ENCODE measurements around the gene UBE2B. TPM values are rescaled to one million over a fixed set of nuclear protein-coding genes. Genes with fewer than 3 reads are reported as not detected.
"Not testable (repeated sequence)": the region's sequence is repeated elsewhere in the genome, so short reads cannot be mapped to it uniquely, and the experiment has no call there.

Gene UBE2B
- total RNA-seq, 1 donor from 2014 or later: 69.1 TPM

GRCh38 chr5:134374232-134374631, 2.9 kb downstream of the UBE2B start:
- DNase-seq (ENCODE audit: low spot score in 2 of 2, unreplicated experiment in 2 of 2): no peak
- H3K27me3 Mint-ChIP-seq (ENCODE audit: low read depth): no peaks in the 10 kb centered on the region
- TF ChIP-seq CTCF (IDR thresholded peaks at IDR 0.05; ENCODE audit: unreplicated experiment): no peak
- no peaks in the 10 kb centered on the region for H3K9me3 Mint-ChIP-seq
- peaks cover 26% of the 10 kb centered on the region for H3K4me1 Mint-ChIP-seq
- peak overlapping the region; percentile 6 for H3K27ac Mint-ChIP-seq
- peaks cover 15% of the 10 kb centered on the region for H3K36me3 Mint-ChIP-seq
- H3K4me3 Mint-ChIP-seq: no peak overlapping the region

- peak overlapping the region; percentile 43 for H3K27ac Mint-ChIP-seq
- no peaks in the 10 kb centered on the region for H3K4me1 Mint-ChIP-seq
- DNase-seq (ENCODE audit: low spot score in 2 of 2, unreplicated experiment in 2 of 2): no peak
- no peaks in the 10 kb centered on the region for H3K27me3 Mint-ChIP-seq (ENCODE audit: low read depth)
- peaks cover 36% of the 10 kb centered on the region for H3K36me3 Mint-ChIP-seq
- TF ChIP-seq CTCF (IDR thresholded peaks at IDR 0.05; ENCODE audit: unreplicated experiment): no peak
- H3K9me3 Mint-ChIP-seq: no peaks in the 10 kb centered on the region
- H3K4me3 Mint-ChIP-seq: no peak overlapping the region
Observed at GRCh38 chr5:134380346-134380745, 9.0 kb downstream of the UBE2B start.

- H3K36me3 Mint-ChIP-seq: peaks cover 34% of the 10 kb centered on the region
- not testable (repeated sequence) for H3K27me3 Mint-ChIP-seq (ENCODE audit: low read depth); H3K4me1 Mint-ChIP-seq
Observed at GRCh38 chr5:134382204-134382603, 10.8 kb downstream of the UBE2B start.

GRCh38 chr5:134383980-134384697, 12.8 kb downstream of the UBE2B start:
- Mint-ChIP-seq H3K27me3 (ENCODE audit: low read depth) (no peaks in the 10 kb centered on the region), H3K27ac (no peak overlapping the region), H3K9me3 (no peaks in the 10 kb centered on the region), H3K4me1 (no peaks in the 10 kb centered on the region), H3K4me3 (no peak overlapping the region), H3K36me3 (peaks cover 35% of the 10 kb centered on the region)
- DNase-seq (ENCODE audit: low spot score in 2 of 2, unreplicated experiment in 2 of 2): no peak
- no peak for TF ChIP-seq CTCF (IDR thresholded peaks at IDR 0.05; ENCODE audit: unreplicated experiment)

More at GRCh38 chr5:134382204-134382603, 10.8 kb downstream of the UBE2B start:
- H3K9me3 Mint-ChIP-seq; DNase-seq (ENCODE audit: low spot score in 2 of 2, unreplicated experiment in 2 of 2); H3K4me3 Mint-ChIP-seq; H3K27ac Mint-ChIP-seq: not testable (repeated sequence)

GRCh38 chr5:134387443-134387842, 16.1 kb downstream of the UBE2B start:
- TF ChIP-seq CTCF (IDR thresholded peaks at IDR 0.05; ENCODE audit: unreplicated experiment): no peak
- Mint-ChIP-seq H3K36me3 (peaks cover 38% of the 10 kb centered on the region), H3K27ac (no peak overlapping the region), H3K27me3 (ENCODE audit: low read depth) (no peaks in the 10 kb centered on the region), H3K4me1 (no peaks in the 10 kb centered on the region), H3K9me3 (no peaks in the 10 kb centered on the region), H3K4me3 (no peak overlapping the region)
- DNase-seq (ENCODE audit: low spot score in 2 of 2, unreplicated experiment in 2 of 2): no peak

GRCh38 chr5:134392301-134392700, 20.9 kb downstream of the UBE2B start:
- Mint-ChIP-seq H3K4me1 (no peaks in the 10 kb centered on the region), H3K27ac (no peak overlapping the region), H3K4me3 (no peak overlapping the region), H3K9me3 (no peaks in the 10 kb centered on the region), H3K36me3 (peaks cover 38% of the 10 kb centered on the region), H3K27me3 (ENCODE audit: low read depth) (no peaks in the 10 kb centered on the region)
- TF ChIP-seq CTCF (IDR thresholded peaks at IDR 0.05; ENCODE audit: unreplicated experiment): no peak
- no peak for DNase-seq (ENCODE audit: low spot score in 2 of 2, unreplicated experiment in 2 of 2)

Data from mesothelial cell of epicardium (in vitro differentiated cells).